NCI-H146 (cell line): ENCODE measurements around the gene CDC42BPB.

Experiments used
- DNase-seq: peaks from one replicate; lab custom pipeline; 2025; lab: John Stamatoyannopoulos, UW

Gene CDC42BPB

DNA sequence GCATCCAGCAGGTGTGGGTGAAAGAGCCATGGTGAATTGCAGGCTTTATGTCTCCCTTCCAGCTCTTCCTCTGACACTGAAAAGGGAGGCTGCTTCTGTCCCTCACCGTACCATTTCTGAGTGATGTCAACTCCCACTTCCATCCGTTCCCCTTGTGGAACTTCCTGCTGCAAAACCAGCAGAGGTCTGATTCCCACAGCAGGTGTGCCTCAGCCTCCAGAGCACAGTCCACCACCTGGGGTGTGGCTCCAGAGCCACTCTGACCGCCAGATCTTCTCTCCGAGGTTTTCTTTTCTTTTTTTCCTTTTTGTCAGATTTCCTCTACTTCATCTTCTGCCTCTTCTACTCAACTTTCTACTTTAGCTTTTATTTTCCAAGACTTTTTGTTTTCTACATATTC is 62.7 kb downstream of the CDC42BPB start:
- DNase-seq, result no peak

- no peak for DNase-seq
Observed at GRCh38 chr14:102993523-102993922, 63.8 kb downstream of the CDC42BPB start.

DNA sequence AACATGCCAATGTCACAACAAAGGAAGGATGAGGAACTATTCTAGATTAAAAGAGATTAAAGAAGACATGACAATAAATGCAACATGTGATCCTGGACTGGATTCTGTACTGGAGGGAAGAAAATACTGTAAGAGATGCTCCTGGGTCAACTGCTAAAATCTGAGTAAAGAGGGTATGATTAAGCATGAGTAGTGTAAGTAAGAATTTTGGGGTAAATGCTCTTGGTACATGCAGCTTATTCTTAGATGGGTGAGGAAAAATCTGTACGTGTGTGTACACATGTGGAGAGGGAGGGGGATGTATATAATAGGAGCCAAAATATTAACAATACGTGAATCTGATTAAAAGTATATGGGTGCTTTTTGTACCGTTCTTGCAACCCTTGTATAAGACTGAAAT is 66.0 kb downstream of the CDC42BPB start:
- no peak for DNase-seq

- no peak for DNase-seq
Observed at GRCh38 chr14:102988054-102988453, 69.3 kb downstream of the CDC42BPB start.

DNA sequence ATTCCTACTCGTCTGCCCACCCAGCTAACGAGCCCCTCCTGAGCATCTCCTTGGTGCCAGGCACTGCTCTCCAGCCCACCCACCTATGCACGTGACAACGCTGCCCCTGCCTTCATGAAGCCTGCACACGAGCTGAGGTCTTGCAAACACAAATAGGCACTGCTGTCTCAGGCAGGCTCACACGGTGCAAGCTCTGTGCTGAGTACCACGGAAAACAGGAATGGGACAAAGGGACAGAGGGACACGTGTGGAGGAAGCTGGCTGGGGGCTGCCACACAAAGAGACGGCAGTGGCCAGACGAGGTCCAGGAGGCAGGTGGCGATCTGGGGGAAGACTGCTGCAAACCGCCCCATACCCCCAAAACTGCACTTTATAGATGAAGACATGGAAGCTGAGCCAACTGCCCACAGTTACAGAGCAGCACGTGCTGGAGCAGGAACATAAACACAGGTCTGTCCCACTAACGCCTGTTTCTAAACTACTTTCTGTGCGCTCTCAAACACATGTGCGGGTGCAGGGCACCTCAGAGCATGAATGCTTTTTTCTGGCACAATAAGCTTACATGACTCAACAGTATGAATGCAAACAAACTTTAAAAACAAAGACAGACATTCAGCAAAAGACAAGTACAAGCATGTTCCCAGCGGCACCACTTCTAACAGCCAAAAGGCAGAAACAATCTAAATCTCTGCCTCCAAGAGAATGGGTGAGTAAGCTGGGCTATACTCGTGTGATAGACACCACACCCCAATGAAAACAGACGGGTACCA is 70.4 kb downstream of the CDC42BPB start:
- DNase-seq, result no peak

- no peak for DNase-seq
Observed at GRCh38 chr14:102985665-102986064, 71.7 kb downstream of the CDC42BPB start.

DNA sequence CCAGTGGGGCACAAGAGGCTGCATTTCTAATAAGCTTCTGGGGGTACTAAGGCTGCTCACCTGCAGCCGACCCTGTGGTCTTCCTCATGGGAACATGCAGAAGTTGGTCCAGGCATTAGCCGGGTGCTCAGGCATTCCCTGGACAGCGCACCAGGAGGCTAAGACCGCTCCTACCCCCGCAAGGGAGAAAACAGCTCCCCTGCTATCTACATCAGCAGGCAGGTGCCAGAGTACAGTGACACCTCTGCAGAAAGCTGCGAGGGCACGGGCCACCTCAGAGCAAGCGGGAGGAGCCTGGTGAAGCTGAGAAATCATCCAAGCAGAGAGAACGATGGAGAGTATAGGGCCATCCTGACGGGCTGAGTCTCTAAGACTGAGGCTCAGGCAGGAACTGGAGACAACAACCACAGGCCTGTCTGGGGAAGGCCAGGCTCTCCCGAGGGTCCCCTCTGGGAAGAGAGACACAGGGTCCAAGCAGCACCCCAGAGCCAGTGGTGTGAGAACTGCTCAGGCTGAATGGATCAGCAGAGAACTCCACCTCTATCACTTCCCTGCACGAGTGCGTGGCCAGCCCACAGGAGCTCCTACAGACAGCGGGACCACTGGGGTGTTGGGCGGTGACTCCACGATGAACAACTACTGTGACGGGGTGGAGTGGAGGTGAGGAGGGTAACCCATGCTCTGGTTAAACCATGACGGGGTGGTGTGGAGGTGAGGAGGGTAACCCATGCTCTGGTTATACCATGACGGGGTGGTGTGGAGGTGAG is 72.8 kb downstream of the CDC42BPB start:
- no peak for DNase-seq

DNA sequence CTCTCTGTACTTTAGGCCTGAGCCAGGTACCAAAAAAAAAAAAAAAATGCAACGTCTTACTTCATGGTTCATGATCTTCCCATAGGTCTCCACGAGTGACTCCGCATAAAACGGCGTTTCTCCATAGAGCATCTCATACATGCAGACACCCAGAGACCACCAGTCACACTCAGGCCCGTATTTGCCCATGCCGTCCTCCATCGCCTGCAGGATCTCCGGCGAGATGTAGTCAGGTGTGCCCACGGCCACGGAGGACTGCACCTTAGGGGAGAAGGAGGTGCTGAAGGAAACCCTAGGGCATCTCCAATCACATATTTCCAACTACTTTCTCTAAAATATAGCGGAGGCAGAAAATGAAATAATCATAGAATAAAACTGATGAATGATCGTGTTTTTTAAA is 73.9 kb downstream of the CDC42BPB start:
- no peak for DNase-seq

- no peak for DNase-seq
Observed at GRCh38 chr14:102982852-102983470, 74.4 kb downstream of the CDC42BPB start.

- no peak for DNase-seq
Observed at GRCh38 chr14:102980409-102980810, 76.9 kb downstream of the CDC42BPB start.

DNA sequence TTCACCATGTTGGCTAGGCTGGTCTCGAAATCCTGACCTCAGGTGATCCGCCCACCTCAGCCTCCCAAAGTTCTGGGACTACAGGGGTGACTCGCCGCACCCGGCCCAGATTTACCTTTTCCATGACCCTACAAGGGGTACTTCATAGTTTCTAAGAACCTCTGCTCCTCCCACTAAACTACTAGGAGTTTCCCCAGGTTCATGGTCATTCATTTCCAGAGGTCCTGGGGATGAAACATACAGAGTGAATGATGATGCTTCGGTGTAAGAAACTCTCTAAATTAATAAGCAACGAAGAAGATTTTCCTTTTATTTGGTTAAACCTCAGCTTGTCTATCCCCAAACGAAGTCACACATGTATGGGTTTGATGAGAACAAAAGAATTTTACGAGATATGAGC is 77.9 kb downstream of the CDC42BPB start:
- DNase-seq, result no peak

- DNase-seq, result no peak
Observed at GRCh38 chr14:102977475-102977874, 79.9 kb downstream of the CDC42BPB start.

GRCh38 chr14:102975662-102976061 is 81.7 kb downstream of the CDC42BPB start:
- no peak for DNase-seq

GRCh38 chr14:102973706-102974285 is 83.6 kb downstream of the CDC42BPB start:
- no peak for DNase-seq

DNA sequence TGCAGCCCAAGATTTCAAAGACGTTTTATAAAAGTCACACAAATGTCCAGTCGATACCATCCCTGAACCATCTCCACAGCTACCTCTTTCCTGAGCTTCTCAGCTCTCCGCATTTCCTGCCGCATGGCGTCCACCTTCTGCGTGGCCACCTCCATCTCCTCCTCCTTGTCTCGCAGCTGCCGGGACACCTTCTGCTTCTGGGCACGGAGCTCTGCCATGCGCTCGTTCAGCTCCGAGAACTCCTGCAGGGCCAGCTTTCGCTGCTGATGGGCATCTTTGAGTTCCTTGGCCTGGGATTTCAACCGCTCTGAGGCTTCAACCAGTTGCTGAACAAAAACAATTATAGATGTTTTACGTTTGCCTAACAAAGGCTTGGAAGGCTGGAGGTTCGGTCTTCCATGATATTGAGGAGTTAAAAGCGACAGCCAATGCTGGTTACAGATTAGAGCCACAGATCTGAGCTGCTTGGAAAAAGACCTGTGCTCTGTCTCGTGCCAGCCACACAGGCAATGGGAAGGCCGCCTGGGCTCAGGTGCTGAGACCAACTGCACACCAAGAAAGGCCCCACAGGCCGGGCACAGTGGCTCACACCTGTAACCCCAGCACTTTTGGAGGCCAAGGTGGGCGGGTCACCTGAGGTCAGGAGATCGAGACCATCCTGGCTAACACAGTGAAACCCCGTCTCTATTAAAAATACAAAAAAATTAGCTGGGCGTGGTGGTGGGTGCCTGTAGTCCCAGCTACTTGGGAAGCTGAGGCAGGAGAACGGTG is 85.3 kb downstream of the CDC42BPB start:
- no peak for DNase-seq

DNA sequence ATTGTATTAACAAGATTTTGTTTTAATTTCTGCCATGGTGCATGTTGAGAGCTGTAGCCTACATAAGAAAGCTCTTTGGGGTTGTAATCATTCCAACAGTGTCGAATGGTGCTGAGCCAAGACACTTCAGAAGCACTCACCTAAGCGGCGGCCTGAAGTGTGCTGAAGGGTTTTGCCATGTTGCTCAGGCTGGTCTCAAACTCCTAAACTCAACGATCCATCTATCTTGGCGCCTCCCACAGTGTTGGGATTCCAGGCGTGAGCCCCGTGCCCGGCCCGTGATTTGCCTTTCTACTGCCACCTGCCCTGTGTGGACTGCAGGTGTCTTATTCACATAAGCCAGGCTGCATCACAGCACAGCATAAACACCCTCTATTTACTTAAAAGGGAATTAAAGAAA is 86.0 kb downstream of the CDC42BPB start:
- no peak for DNase-seq

DNA sequence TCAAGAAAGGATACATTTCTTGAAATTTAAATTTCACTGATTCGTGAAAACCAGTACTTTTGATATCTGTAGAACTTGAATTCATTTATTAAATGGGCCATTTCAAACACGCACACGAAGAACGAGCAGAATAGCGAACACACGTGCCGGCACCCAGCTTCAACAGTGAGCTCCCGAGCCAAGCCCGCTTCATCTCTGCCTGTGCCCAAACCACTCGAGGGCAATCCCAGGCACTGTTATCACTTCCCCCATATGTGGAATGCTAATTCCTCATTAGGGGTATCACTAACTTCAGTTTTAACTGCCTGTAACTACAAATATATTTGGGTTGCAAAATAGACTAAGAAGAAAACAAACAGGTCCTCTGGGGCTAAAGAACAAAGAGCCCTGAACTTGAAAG is 86.9 kb downstream of the CDC42BPB start:
- no peak for DNase-seq

- no peak for DNase-seq
Observed at GRCh38 chr14:102969901-102970300, 87.4 kb downstream of the CDC42BPB start.

GRCh38 chr14:102969060-102969791 is 88.1 kb downstream of the CDC42BPB start:
- DNase-seq, result no peak

GRCh38 chr14:102968306-102968705 is 89.0 kb downstream of the CDC42BPB start:
- no peak for DNase-seq

DNA sequence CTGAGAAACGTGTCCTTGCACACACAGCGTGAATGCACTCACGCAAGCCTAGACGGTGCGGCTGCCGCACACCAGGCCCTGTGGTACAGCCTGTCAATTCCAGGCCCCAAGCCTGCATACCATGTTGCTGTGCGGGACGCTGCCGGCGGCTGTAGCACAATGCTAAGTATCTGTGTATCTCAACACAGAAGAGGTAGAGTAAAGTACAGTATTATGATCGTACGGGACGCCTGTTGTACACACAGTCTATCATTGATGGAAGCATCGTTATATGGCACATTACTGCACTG is 89.9 kb downstream of the CDC42BPB start:
- DNase-seq, result no peak
